Bone marrow (tissue), 2 donors: ENCODE results near the gene SLC41A3.
"Not testable (repeated sequence)": the region's sequence is repeated elsewhere in the genome, so short reads cannot be mapped to it uniquely, and the experiment has no call there.

Experiments
- DNase-seq, 2 donors: peaks; one replicate each; lab custom pipeline; 2025; lab: John Stamatoyannopoulos, UW

SLC41A3 gene

DNA sequence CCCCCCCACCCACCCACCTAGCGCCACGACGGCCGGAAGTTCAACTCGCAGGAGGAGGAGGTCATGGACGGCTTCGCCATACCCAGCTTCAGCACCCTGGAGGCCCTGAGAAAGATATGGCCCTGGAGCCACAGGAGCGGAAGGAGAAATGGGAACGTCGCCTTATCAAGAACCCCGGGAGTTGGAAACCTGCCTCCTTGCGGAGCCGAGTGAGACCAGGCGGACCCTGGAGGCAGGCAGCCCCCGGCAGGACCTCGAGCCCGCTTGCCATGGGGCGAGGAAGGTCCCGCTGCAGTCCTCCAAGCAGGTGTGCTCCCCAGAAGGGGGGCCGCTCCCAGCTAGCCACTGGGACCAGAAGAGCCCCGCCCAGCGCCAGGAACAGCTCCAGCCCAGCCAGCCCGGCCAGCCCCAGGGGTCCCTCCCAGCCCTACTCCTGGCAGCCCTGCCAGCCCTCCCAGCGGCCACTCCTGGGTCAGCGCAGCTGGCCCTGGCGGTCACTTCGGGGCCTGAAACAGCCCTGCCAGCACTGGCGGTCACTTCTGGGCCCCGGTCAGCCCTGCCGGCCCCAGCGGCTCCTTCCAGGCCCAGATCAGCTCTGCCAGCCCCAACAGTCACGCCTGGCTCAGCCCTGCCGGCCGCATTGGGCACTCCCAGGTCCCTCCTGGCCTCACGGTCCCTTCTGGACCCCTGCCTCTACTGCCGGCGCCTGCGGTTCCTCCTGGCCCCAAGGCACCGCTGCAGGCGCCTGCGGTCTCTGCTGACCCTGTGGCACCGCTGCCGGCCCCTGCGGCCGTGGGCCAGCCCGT is 125.2 kb downstream of the SLC41A3 start:
- no peak for DNase-seq

DNA sequence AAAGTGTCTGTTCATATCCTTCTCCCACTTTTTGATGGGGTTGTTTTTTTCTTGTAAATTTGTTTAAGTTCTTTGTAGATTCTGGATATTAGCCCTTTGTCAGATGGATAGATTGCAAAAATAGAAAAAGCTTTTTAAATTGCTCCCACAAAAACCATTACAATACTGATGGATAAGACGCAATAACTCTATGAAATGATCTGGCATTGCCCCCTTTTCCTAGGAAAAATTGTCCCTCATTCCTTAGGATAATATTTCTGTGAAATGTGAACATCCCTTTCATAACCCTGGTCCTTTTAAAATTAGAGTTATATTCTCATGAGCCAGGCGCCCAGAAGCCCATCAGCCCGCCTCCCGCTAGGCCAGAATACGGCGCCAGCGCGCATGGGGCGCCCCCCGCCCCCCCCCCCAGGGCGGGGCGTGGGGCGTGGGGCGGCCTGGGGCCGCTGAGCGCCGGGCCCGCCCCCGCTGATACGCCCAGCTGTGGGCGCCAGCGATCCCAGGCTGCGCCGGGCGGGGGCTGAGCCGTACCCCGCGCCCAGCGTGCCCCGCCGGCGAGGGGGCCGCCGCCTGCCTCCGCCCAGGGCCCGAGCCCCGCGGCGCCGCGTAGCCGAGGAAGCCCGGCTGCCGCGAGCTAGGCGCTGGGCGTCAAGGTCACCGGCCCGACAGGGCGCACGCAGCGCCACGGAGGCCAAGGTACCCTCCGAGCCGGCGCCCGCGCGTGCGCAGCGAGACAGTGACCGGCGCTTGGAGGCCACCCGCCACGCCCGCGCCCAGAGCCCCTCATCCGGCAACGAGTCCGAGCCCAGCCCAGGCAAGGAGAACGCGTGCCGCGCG is 126.0 kb downstream of the SLC41A3 start:
- no peak for DNase-seq

DNA sequence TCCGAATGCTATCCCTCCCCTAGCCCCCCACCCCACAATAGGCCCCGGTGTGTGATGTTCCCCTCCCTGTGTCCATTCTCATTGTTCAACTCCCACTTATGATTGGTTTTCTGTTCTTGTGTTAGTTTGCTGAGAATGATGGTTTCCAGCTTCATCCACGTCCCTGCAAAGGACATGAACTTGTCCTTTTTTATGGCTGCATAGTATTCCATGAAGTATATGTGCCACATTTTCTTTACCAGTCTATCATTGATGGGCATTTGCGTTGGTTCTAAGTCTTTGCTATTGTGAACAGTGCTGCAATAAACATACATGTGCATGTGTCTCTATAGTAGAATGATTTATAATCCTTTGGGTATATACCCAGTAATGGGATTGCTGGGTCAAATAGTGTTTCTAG is 126.9 kb downstream of the SLC41A3 start:
- not testable (repeated sequence) for DNase-seq
